Measurements from ENCODE around the gene RAB44.

RAB44 gene

DNA sequence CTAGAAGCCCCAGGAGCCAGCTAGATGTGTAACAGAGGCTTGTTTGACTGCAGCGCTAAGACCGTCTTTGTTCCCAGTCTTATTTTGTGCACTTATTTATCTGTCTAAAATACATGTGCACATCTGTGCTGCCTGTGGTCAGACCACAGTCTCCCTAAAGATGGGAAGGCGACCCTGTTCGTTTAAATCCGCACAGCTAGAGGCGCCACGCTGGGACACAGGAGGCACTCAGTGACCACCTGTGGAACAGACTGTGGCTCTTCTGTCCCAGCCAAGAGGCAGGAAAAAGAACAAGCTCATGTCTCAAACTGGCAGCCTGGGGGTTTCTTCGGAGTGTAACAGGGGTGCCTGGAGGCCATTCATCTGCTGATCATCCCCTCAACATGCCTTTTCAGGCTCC, 74.8 kb downstream of the RAB44 start:
- TF ChIP-seq, protein P1, sequence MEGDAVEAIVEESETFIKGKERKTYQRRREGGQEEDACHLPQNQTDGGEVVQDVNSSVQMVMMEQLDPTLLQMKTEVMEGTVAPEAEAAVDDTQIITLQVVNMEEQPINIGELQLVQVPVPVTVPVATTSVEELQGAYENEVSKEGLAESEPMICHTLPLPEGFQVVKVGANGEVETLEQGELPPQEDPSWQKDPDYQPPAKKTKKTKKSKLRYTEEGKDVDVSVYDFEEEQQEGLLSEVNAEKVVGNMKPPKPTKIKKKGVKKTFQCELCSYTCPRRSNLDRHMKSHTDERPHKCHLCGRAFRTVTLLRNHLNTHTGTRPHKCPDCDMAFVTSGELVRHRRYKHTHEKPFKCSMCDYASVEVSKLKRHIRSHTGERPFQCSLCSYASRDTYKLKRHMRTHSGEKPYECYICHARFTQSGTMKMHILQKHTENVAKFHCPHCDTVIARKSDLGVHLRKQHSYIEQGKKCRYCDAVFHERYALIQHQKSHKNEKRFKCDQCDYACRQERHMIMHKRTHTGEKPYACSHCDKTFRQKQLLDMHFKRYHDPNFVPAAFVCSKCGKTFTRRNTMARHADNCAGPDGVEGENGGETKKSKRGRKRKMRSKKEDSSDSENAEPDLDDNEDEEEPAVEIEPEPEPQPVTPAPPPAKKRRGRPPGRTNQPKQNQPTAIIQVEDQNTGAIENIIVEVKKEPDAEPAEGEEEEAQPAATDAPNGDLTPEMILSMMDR (IDR thresholded peaks at IDR 0.05; ENCODE audit: low read depth, low read length): no peak
- no peak for DNase-seq (ENCODE audit: extremely low read depth, low read depth)

DNA sequence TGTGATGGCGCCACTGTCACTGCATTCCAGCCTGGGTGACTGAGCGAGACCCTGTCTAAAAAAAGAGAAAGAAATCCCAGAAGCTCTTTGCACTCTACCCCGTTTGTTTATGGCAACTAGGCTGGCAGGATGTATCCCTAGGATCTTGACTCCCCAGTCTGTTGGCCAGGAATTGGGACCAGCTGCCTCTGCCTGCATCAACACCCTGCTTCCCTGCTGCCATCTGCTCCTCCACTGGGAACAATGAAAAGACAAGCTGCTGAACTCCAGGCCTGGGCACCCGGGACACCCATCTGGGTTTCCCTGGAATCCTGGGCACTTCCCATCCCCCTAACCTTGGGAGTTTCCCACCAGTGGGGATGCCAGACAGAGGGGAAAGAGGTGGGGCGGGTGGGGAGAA, 76.7 kb downstream of the RAB44 start:
- DNase-seq (ENCODE audit: extremely low read depth, low read depth): no peak
- TF ChIP-seq, protein P1 (IDR thresholded peaks at IDR 0.05; ENCODE audit: low read depth, low read length): no peak

DNA sequence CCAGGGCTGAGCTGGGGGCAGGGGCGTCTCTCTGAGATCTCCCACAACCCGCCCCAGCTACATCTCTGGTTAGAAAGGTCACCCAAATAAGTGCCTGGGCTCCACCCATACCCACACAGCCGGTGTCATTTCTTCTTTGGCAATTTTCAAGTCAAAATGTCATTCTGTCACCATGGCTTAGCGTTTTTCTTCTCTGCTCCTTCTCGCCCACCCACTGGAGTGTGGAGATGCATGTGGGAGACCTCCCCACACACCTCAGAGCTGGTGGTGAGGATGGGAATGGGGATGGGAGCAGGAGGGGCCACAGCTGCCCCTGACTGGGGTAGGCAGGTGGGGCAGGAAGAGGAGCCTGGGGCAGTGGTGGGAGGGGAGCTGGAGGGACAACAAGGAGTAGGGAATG, 78.5 kb downstream of the RAB44 start:
- TF ChIP-seq, protein P1 (IDR thresholded peaks at IDR 0.05; ENCODE audit: low read depth, low read length): no peak
- no peak for DNase-seq (ENCODE audit: extremely low read depth, low read depth)

DNA sequence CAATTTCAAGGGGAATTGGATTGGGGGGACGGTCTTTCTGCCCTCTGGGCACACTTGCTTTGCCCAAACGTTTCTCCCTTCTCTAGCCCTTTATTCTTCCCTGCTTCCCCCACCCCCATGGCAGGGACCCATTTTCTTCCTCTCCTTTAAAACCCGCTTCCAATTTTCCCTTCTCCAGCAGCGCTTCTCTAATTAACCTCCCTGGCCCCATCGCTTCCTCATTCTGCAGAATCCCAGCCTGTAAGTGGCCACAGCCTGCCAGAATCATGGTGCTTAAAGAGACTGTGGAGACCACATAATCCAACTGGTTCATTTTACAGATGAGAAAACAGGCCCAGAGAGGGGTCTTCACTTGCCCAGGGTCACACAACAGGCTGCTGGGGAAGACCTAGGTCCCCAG, 80.2 kb downstream of the RAB44 start:
- TF ChIP-seq, protein P1 (IDR thresholded peaks at IDR 0.05; ENCODE audit: low read depth, low read length): no peak
- DNase-seq (ENCODE audit: extremely low read depth, low read depth): no peak

DNA sequence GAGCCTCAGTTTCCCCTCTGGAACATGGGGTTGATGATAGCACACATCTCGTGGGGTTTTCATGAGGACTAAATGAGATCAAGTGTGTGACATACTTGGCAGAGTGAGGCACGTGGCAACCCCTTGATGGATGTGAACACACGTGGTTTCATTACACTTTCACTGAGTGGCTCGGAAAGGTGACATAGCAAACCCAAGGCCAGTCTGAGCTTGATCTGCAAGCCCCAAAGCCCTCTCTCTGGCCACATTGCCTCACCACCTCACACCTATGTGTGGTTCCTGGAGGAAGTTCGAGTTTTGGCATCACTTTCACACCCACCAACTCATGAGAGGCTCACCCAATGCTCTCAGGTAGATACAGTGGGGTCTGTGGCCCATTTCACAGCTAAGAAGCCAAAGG, 81.6 kb downstream of the RAB44 start:
- TF ChIP-seq, protein P1 (IDR thresholded peaks at IDR 0.05; ENCODE audit: low read depth, low read length): no peak
- no peak for DNase-seq (ENCODE audit: extremely low read depth, low read depth)

DNA sequence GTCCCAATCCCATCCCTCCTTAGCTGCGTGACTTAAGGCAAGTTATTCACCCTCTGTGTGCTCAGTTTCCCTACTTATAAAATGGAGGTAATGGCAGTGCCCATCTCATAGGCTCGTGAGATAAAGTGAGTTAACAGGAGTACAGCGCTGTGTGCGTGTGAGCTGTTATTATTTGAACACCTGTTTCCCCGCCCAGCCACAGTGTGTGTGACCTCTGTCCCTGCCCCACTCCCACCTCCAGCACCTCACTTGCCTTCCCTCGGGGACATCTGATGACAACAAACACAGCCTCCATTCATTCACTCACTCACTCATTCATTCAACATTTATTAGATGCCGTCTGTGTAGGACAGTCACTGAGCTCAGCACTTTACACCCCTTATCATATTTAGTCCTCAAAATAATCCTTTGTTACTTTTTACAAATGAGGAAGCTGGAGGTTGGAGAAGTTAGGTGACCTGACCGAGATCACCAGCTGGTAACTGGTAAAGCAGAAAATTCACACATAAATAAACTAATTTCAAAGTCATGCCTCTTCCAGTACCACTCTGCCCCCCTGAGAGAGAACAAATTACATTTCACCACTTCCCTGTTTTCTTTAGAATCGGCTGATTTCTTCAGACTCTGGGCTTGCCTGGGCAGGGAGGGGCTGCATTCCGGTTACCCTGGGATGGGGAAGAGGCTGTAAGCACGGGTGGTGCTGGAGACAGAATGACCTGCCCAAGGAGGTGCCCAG, 83.0 kb downstream of the RAB44 start:
- TF ChIP-seq, protein P1 (IDR thresholded peaks at IDR 0.05; ENCODE audit: low read depth, low read length): no peak
- no peak for DNase-seq (ENCODE audit: extremely low read depth, low read depth)

DNA sequence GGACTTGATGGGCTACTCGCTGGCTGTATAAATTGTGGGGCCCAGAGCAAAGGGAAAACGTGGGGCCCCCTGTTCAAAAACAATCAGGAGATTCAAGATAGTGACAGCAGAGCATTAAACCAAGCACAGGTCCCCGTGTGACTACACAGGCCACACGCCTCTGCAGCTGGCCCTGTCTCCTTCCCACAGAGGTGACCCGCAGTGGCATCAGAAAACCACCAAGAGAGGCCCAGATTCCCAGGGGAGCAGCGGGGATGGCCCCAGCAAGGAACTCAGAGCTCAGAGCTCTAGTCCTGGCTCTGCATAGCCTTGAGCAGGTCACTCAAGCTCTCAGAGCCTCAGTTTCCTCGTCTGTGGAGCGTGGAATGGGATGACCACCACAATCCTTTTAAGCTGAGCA, 84.0 kb downstream of the RAB44 start:
- DNase-seq (ENCODE audit: extremely low read depth, low read depth): no peak
- TF ChIP-seq, protein P1 (IDR thresholded peaks at IDR 0.05; ENCODE audit: low read depth, low read length): no peak
